GM19463 (cell line): ENCODE data around the gene CDC42BPB.
"Not testable (repeated sequence)": the region's sequence is repeated elsewhere in the genome, so short reads cannot be mapped to it uniquely, and the experiment has no call there.

Source experiments
- ATAC-seq: cut with Tn5 transposase; IDR thresholded peaks from one replicate; pipeline ENCODE4 v1.9.1; 2021; ENCODE audit warnings: mild to moderate bottlenecking, moderate library complexity; ENCODE audit not compliant: unreplicated experiment

CDC42BPB gene

GRCh38 chr14:102903889-102904512, 153.3 kb downstream of the CDC42BPB start:
- ATAC-seq = no peak

GRCh38 chr14:102903248-102903888, 154.0 kb downstream of the CDC42BPB start:
- no peak for ATAC-seq

GRCh38 chr14:102902523-102903247, 154.7 kb downstream of the CDC42BPB start:
- no peak for ATAC-seq

GRCh38 chr14:102902086-102902485, 155.3 kb downstream of the CDC42BPB start:
- peak; percentile 22 for ATAC-seq

GRCh38 chr14:102901633-102902032, 155.7 kb downstream of the CDC42BPB start:
- peak; percentile 74 for ATAC-seq

- peak; percentile 48 for ATAC-seq
Measured at GRCh38 chr14:102900631-102901571, 156.4 kb downstream of the CDC42BPB start.

- ATAC-seq = no peak
Measured at GRCh38 chr14:102899516-102899900, 157.8 kb downstream of the CDC42BPB start.

- no peak for ATAC-seq
Measured at GRCh38 chr14:102898776-102899515, 158.4 kb downstream of the CDC42BPB start.

- ATAC-seq = no peak
Measured at GRCh38 chr14:102898298-102898697, 159.1 kb downstream of the CDC42BPB start.

- no peak for ATAC-seq
Measured at GRCh38 chr14:102897299-102898027, 159.9 kb downstream of the CDC42BPB start.

GRCh38 chr14:102896735-102897134, 160.6 kb downstream of the CDC42BPB start:
- ATAC-seq = not testable (repeated sequence)

- no peak for ATAC-seq
Measured at GRCh38 chr14:102893452-102893851, 163.9 kb downstream of the CDC42BPB start.

- ATAC-seq = no peak
Measured at GRCh38 chr14:102892651-102893050, 164.7 kb downstream of the CDC42BPB start.

GRCh38 chr14:102891556-102891955, 165.8 kb downstream of the CDC42BPB start:
- no peak for ATAC-seq

- ATAC-seq = no peak
Measured at GRCh38 chr14:102891111-102891510, 166.2 kb downstream of the CDC42BPB start.

- no peak for ATAC-seq
Measured at GRCh38 chr14:102889615-102890014, 167.7 kb downstream of the CDC42BPB start.

- ATAC-seq = no peak
Measured at GRCh38 chr14:102888748-102889147, 168.6 kb downstream of the CDC42BPB start.

- no peak for ATAC-seq
Measured at GRCh38 chr14:102885737-102886447, 171.5 kb downstream of the CDC42BPB start.

- no peak for ATAC-seq
Measured at GRCh38 chr14:102883554-102883953, 173.8 kb downstream of the CDC42BPB start.
